HUES64 (cell line): ENCODE results near the gene RASA4B.

Source experiments
- H3K27ac ChIP-seq: 2 replicates; pipeline ENCODE4 v1.7.0; 2013; ENCODE audit warnings: low read depth, low read length, inconsistent platforms
- H3K27me3 ChIP-seq: 2 replicates; pipeline ENCODE4 v1.6.1; 2013; ENCODE audit warnings: mild to moderate bottlenecking, low read length; ENCODE audit not compliant: insufficient read depth
- H3K36me3 ChIP-seq: 2 replicates; pipeline ENCODE4 v1.6.1; 2013; ENCODE audit warnings: mild to moderate bottlenecking, low read length; ENCODE audit not compliant: insufficient read depth
- H3K4me1 ChIP-seq: 2 replicates; pipeline ENCODE4 v1.6.1; 2013; ENCODE audit warnings: mild to moderate bottlenecking, low read length, moderate library complexity; ENCODE audit not compliant: insufficient read depth
- H3K4me3 ChIP-seq: 2 replicates; pipeline ENCODE4 v1.5.1; 2013; ENCODE audit warnings: mild to moderate bottlenecking, low read length, moderate library complexity
- H3K9ac ChIP-seq: 2 replicates; pipeline ENCODE4 v1.6.1; 2013; ENCODE audit warnings: mild to moderate bottlenecking, low read depth, low read length
- H3K9me3 ChIP-seq: 2 replicates; pipeline ENCODE4 v1.6.1; 2013; ENCODE audit warnings: low read depth, low read length; ENCODE audit not compliant: insufficient read depth
- WGBS: fragments of 150-250, 120-280 bp; methylation state at CpG from one replicate; pipeline ENCODE4 v1.1.7; 2013; ENCODE audit warnings: missing lambda C conversion rate; 5-methylcytosine and 5-hydroxymethylcytosine counted together

RASA4B gene

GRCh38 chr7:102469972-102470825 is 47.4 kb downstream of the RASA4B start:
- 88% methylated on average over 16 of the region's 20 CpGs for WGBS
- H3K9me3 ChIP-seq = no peaks in the 10 kb centered on the region
- H3K4me3 ChIP-seq = no peak overlapping the region
- H3K27ac ChIP-seq = no peak overlapping the region
- H3K4me1 ChIP-seq = no peaks in the 10 kb centered on the region
- no peaks in the 10 kb centered on the region for H3K27me3 ChIP-seq
- no peak overlapping the region for H3K9ac ChIP-seq
- H3K36me3 ChIP-seq = peaks cover 31% of the 10 kb centered on the region

GRCh38 chr7:102469351-102469971 is 48.1 kb downstream of the RASA4B start:
- no peaks in the 10 kb centered on the region for H3K4me1 ChIP-seq
- no peaks in the 10 kb centered on the region for H3K27me3 ChIP-seq
- H3K9me3 ChIP-seq = no peaks in the 10 kb centered on the region
- no peak overlapping the region for H3K4me3 ChIP-seq
- H3K27ac ChIP-seq = no peak overlapping the region
- H3K36me3 ChIP-seq = peaks cover 31% of the 10 kb centered on the region
- 94% methylated on average over 24 of the region's 24 CpGs for WGBS
- H3K9ac ChIP-seq = no peak overlapping the region

GRCh38 chr7:102468478-102469350 is 48.9 kb downstream of the RASA4B start:
- Histone ChIP-seq H3K36me3 (peaks cover 31% of the 10 kb centered on the region), H3K27me3 (no peaks in the 10 kb centered on the region), H3K9ac (no peak overlapping the region), H3K4me1 (no peaks in the 10 kb centered on the region), H3K4me3 (no peak overlapping the region), H3K27ac (no peak overlapping the region), H3K9me3 (no peaks in the 10 kb centered on the region)
- WGBS = 93% methylated on average over 40 of the region's 40 CpGs

- 95% methylated on average over 24 of the region's 24 CpGs for WGBS
- Histone ChIP-seq H3K9me3 (no peaks in the 10 kb centered on the region), H3K27me3 (no peaks in the 10 kb centered on the region), H3K4me3 (no peak overlapping the region), H3K4me1 (no peaks in the 10 kb centered on the region), H3K36me3 (peaks cover 23% of the 10 kb centered on the region), H3K27ac (no peak overlapping the region), H3K9ac (no peak overlapping the region)
Measured at GRCh38 chr7:102467581-102468477, 49.7 kb downstream of the RASA4B start.

GRCh38 chr7:102466097-102466496 is 51.5 kb downstream of the RASA4B start:
- H3K4me3 ChIP-seq = peak overlapping the region; percentile 99
- no peaks in the 10 kb centered on the region for H3K27me3 ChIP-seq
- no peak overlapping the region for H3K9ac ChIP-seq
- H3K36me3 ChIP-seq = peaks cover 14% of the 10 kb centered on the region
- no peak overlapping the region for H3K27ac ChIP-seq
- no peaks in the 10 kb centered on the region for H3K4me1 ChIP-seq
- no peaks in the 10 kb centered on the region for H3K9me3 ChIP-seq
- WGBS = 91% methylated on average over 7 of the region's 7 CpGs

- peaks cover 9% of the 10 kb centered on the region for H3K36me3 ChIP-seq
- under 1% methylated on average over 81 of the region's 81 CpGs for WGBS
- no peaks in the 10 kb centered on the region for H3K27me3 ChIP-seq
- peak within 1 kb of the TSS; percentile 94 for H3K9ac ChIP-seq
- H3K4me1 ChIP-seq = no peaks in the 10 kb centered on the region
- H3K9me3 ChIP-seq = no peaks in the 10 kb centered on the region
- peak within 1 kb of the TSS; percentile 77 for H3K27ac ChIP-seq
- peak within 1 kb of the TSS; percentile 99 for H3K4me3 ChIP-seq
Measured at GRCh38 chr7:102464577-102465280, 52.8 kb downstream of the RASA4B start, which contains the start of the genes ALKBH4 and LRWD1. Gene ALKBH4 (minus strand): TSS chr7:102464863. CDS start chr7:102464836, 27 bp downstream. Gene LRWD1 (plus strand): TSS chr7:102464984. CDS start chr7:102465081, 97 bp downstream.

- WGBS = 18% methylated on average over 23 of the region's 24 CpGs
- no peaks in the 10 kb centered on the region for H3K27me3 ChIP-seq
- peaks cover 11% of the 10 kb centered on the region for H3K36me3 ChIP-seq
- no peaks in the 10 kb centered on the region for H3K9me3 ChIP-seq
- H3K9ac ChIP-seq = peak overlapping the region; percentile 94
- no peaks in the 10 kb centered on the region for H3K4me1 ChIP-seq
- H3K27ac ChIP-seq = peak overlapping the region; percentile 77
- H3K4me3 ChIP-seq = peak overlapping the region; percentile 99
Measured at GRCh38 chr7:102463841-102464576, 53.6 kb downstream of the RASA4B start.

GRCh38 chr7:102460467-102460866 is 57.1 kb downstream of the RASA4B start:
- Histone ChIP-seq H3K27me3 (no peaks in the 10 kb centered on the region), H3K36me3 (peaks cover 36% of the 10 kb centered on the region), H3K9ac (no peak overlapping the region), H3K9me3 (no peaks in the 10 kb centered on the region), H3K27ac (no peak overlapping the region), H3K4me1 (no peaks in the 10 kb centered on the region), H3K4me3 (no peak overlapping the region)
- 94% methylated on average over 8 of the region's 8 CpGs for WGBS

GRCh38 chr7:102459221-102459844 is 58.2 kb downstream of the RASA4B start:
- Histone ChIP-seq H3K27me3 (no peaks in the 10 kb centered on the region), H3K9me3 (no peaks in the 10 kb centered on the region), H3K36me3 (peaks cover 36% of the 10 kb centered on the region), H3K27ac (no peak overlapping the region), H3K4me3 (no peak overlapping the region), H3K9ac (no peak overlapping the region), H3K4me1 (no peaks in the 10 kb centered on the region)
- 95% methylated on average over 24 of the region's 24 CpGs for WGBS
